HuH-7 (cell line): ENCODE measurements around the gene FRMPD4.

ENCODE experiments used
- DNase-seq: peaks from one replicate; pipeline ENCODE4 v3.0.0; 2011; ENCODE audit warnings: low spot score

FRMPD4 gene

GRCh38 chrX:12768491-12768890 lies 630.2 kb downstream of the FRMPD4 start:
- no peak for DNase-seq

- no peak for DNase-seq
Observed at GRCh38 chrX:12770440-12770839, 632.2 kb downstream of the FRMPD4 start.

GRCh38 chrX:12771445-12772069 lies 633.3 kb downstream of the FRMPD4 start:
- peak; percentile 20 for DNase-seq
